ENCODE results near the gene DSCAM.

- TF ChIP-seq CTCF (IDR thresholded peaks at IDR 0.05) (no peak), POLR2A (IDR thresholded peaks at IDR 0.05) (no peak)
Observed at GRCh38 chr21:40404396-40404800, 442.6 kb downstream of the DSCAM start.
